ENCODE results near the gene NT5DC3. TPM values are rescaled to one million over a fixed set of nuclear protein-coding genes. Genes with fewer than 3 reads are reported as not detected.

The NT5DC3 gene
- total RNA-seq, 1 donor from 2014 or later: 3.3 TPM

DNA sequence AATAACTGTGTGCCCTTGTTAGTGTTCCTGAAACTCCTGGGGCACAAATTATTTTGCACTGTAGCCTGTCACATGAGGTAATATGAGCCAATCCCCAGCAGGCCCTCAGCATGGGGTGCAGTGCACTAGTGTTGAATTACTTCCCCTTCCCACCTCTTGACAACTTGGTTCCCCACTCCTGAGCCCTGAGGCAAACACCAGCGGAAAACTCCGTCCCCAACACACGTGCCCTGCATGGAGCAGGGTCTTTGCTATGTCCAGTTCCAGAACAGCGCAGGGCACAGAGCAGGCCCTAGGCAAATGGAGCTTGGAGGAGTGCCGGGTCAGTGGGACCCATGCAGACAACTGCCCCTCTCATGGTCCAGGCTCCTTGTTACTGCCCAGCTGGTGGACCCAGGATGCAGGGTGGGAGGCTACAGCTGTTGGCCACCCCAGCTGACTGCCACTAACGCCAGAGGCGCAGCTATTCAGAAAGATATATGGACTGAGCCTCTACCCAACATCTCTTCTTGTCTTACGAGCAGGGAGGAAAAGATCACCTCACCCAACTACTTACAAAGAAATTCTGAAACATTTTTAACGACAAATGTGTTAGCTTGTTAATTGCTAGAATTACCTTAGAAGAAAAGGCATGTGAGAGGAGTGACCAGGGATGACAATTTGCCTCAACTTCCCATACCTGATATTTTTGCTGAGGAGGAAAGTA, 71.6 kb downstream of the NT5DC3 start:
- DNase-seq (no peak), ATAC-seq (no peak)
- intact Hi-C loops (cut with micrococcal nuclease): no loop called here

DNA sequence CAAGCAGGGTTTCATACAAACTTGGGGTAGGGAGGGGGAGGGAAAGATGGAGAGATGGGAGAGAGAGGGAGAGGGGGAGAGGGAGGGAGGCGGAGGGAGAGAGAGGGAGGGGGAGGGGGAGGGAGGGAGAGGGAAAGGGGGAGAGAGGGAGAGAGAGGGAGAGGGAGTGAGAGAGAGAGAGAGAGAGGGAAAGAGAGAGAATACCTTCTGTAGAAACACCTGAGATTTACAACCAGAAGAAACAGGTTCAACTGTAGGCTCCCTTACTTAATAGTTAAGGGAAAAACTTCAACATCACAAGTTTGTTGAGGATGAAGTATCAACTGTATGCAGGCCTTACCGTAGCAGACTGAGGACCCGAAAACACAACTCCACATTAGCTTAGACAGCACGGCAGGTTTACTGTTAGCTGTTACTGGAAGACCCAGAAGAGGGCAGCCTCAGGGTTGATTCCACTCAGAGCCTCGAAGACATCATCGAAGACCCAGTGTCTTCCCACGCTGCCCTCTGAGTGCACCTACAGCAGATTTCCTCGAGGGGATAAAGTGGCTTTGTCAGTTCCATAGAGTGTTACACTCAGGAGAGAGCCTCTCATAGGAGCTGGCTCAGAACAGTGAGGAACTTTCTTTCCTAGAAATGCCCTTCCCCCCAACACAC, 72.4 kb downstream of the NT5DC3 start:
- intact Hi-C loops (cut with micrococcal nuclease): no loop called here
- ATAC-seq: no peak
- no peak for DNase-seq

DNA sequence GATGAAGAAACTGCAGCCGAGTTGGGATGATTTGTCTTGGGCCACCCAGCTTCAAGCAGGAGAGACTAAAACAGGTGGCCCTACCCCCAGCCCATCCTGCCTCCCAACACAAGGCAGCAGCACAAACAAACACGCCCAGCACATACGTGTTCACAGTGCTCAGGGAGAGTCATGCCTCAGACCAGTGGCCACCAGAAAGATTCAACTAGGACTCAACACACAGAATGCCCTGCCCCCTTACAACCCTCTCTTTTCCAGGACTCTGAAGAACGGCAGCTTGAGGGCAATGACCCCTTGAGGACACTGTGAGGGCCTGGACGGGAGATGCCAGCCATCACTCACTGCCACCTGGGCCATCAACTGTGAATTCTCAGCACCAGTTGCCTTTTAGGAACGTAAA, 75.0 kb downstream of the NT5DC3 start:
- no peak for DNase-seq
- intact Hi-C loops (cut with micrococcal nuclease): no loop called here

GRCh38 chr12:103765322-103765721, 75.7 kb downstream of the NT5DC3 start:
- intact Hi-C loops (cut with micrococcal nuclease): no loop called here
- ATAC-seq: no peak
- DNase-seq: no peak

More for the DNA sequence above, 75.0 kb downstream of the NT5DC3 start:
- no peak for ATAC-seq

DNA sequence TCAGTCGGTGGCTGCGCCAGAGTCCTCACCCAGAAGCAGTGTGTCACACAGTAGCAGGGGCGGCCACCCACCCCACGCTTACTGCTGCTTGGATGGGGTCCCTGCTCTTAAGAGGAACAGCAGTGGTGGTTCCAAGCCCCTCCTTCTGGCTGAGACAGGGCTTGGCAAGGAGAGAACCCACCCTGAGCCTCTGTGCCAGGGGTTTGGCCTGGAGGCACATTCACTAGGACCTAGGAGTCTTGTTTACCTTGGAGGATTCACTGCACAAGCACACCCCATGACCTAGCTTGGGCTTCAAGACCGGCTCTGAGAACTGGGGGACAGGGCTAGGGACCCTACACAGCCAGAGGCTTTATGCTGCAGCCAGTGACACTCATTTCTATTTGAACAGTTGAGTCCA, 78.6 kb downstream of the NT5DC3 start:
- ATAC-seq (no peak), DNase-seq (no peak)
- intact Hi-C loops (cut with micrococcal nuclease): no loop called here

DNA sequence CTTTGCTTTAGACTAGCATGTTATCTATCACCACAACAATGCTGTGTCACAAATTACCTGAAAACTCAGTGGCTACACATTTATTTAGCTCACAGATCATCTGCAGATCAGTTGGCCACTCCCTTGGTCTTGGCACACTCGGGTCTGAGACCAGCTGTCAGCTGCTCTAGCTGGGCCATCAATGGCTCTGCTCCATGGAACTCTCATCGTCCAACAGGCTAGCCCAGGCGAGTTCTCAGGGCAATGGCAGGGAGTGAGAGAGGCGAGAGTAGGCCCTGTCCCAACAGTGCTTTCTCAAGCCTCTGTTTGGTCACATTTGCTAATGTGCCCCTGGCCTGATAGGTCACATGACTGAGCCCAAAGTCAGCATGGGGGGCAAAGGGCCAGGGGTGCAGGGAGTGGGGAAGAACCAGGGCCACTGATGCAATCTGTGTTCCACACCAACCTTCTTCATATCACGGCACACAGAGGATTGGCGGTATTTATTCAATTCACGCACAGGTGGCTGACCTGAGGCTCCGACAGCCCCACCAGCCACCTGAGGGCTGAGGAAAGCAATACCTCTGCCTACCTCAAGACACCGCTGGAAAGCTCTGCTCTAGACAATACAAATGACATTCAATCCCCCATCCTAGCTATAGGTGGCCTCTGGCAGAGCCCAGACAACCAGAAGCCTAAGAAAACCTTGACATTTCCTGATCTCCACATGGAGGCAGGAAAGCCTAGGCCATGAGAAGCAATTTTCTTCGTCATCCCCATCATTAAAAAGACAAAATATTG, 82.5 kb downstream of the NT5DC3 start:
- no peak for ATAC-seq
- no peak for DNase-seq
- intact Hi-C loops (cut with micrococcal nuclease): no loop called here

DNA sequence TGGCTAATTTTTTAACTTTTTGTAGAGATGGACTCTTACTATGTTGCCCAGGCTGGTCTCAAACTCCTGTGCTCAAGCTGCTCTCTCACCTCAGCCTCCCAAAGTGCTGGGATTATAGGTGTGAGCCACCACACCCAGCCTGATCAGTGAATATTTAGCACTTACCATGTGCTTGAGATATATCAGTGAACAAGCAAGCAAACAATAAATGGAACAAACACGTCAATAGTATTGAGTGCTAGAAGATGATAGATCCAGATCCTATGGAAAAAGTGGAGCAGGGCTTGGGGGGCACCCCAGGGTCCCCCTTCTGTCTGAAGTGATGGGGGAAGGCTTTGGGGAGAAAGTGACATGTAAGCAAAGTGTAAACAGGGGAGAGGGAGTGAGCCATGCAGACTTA, 83.8 kb downstream of the NT5DC3 start:
- no peak for ATAC-seq
- DNase-seq: no peak
- intact Hi-C loops (cut with micrococcal nuclease): no loop called here

DNA sequence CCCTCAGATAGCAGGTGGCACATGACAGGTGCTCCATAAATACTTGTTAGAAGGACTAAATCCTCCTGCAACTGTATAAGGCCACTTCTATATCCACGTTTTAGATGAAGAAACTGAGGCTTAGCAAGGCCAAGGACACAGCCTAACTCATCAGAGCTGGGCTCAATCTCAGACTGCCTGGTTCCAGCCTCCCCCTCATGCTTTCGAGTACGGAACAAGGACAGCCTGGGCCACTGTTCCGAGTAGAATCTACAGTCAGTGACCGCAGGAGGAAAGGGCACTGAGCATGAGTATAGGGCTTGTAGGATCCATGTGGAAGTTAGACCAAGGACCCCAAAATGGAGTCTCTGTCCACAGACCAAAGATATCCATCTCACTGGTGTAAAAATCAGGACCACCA, 84.6 kb downstream of the NT5DC3 start:
- ATAC-seq: no peak
- no peak for DNase-seq
- intact Hi-C loops (cut with micrococcal nuclease): no loop called here

DNA sequence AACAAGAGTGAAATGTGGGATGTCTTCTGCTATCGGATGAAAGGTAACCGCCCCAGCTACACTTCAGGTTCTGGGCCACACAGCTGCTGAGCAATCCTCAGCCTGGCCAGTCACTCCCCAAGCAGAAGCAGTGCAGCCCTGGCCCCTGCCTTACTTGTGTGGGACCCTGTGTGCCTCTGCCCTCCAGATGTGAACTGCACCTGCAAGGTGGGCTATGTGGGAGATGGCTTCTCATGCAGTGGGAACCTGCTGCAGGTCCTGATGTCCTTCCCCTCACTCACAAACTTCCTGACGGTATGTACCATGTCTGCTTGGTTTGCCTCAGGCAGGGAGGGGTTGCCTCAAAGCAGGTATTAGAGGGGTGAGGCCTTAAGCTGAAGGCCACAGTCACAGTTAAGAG, 85.6 kb downstream of the NT5DC3 start:
- intact Hi-C loops (cut with micrococcal nuclease): no loop called here
- ATAC-seq (no peak), DNase-seq (no peak)

DNA sequence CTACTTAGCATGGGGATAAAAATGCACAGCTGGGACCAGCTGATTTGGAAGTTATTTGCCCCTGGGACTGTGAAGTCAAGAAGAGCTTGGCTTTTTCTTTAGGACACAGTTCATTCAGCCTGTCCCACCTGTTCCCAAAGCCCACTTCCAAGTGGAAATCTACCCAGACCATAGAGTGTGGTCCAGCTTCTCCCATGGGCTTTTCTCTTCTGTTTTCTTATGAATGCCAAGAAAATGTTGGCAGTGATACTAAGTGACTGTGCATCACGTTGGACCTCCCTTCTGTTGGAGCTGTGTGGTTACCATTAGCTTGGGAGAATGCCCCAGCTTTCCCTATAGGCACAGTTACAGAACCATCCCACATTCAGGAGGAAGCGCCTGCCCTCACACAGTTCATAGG, 89.4 kb downstream of the NT5DC3 start:
- ATAC-seq (peak; percentile 78), DNase-seq (no peak)
- intact Hi-C loops (cut with micrococcal nuclease): no loop called here

DNA sequence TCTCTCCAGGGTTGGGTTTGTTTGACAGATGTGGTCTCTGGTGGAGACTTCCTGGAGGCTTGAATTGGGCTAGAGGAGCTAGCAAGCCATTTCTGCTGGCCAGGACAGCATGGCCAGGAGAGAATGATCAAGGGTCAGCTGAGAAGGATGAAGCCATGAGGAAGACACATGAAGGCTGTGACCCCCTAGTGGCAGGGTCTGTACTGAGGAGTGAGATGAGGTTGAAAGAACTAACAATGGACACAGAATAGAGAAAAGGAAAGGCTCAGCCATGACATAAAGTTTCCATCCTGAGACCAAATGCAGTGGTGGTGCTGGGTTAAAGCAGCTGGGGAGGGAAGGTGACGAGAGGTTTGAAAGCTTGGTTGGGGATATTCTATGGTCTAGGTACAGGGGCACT, 89.9 kb downstream of the NT5DC3 start:
- DNase-seq (no peak), ATAC-seq (peak; percentile 30)
- intact Hi-C loops (cut with micrococcal nuclease): no loop called here

DNA sequence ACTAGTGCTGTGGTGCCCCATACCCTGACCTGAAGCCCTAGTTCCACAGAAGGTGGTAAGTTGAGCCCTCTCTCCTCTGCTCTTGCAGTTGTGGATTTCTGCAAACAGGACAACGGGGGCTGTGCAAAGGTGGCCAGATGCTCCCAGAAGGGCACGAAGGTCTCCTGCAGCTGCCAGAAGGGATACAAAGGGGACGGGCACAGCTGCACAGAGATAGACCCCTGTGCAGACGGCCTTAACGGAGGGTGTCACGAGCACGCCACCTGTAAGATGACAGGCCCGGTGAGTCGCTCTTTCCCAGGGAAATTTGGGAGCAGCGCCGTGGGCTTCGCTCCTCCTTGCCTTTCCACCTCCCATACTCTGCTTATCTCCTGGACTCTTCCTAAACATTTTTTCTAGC, 92.2 kb downstream of the NT5DC3 start:
- DNase-seq: no peak
- intact Hi-C loops (cut with micrococcal nuclease): no loop called here
- no peak for ATAC-seq

GRCh38 chr12:103748002-103748401, 93.0 kb downstream of the NT5DC3 start:
- no peak for ATAC-seq
- no peak for DNase-seq
- intact Hi-C loops (cut with micrococcal nuclease): no loop called here

GRCh38 chr12:103745962-103746361, 95.1 kb downstream of the NT5DC3 start:
- intact Hi-C loops (cut with micrococcal nuclease): no loop called here
- ATAC-seq: peak; percentile 44
- DNase-seq: no peak

DNA sequence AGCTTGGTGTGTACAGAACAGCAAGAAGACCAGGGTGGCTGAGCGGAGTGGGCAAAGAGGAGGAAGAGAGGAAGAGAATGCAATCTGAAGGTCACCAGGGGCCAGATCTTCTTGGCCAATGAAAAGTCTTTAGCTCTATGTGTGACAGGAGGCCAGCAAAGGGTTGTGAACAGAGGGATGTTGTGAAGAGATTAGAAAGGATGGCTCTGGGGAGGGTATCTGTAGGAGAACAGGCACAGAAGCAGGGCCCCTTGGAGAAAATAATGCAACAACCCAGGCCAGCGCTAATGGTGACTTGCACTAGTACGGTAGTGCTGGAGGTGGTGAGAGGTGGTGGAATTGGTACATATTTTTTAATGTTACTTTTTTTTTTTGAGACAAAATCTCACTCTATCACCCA, 97.2 kb downstream of the NT5DC3 start:
- intact Hi-C loops (cut with micrococcal nuclease): no loop called here
- ATAC-seq (no peak), DNase-seq (no peak)

DNA sequence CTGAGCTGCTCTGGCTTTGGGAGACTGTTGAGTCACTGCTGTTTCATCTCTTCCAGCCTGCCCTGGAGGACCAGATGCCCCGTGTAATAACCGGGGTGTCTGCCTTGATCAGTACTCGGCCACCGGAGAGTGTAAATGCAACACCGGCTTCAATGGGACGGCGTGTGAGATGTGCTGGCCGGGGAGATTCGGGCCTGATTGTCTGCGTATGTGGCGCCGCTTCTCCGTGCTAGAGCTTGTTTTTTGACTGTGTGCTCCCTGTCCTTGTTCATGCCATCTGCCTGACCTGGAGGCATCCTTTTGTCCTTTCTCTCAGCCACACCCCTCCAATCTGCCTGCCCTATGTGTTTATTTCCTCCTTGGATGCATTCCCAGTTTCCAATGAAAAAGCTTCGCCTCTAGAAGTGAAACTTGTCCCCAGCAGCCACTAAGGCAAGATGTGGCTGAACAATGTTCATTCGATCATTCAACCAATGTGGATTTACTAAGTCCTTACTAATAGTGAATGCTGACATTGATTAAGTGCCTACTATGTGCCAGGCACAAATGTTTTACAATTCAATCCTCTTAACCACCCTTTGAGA, 98.6 kb downstream of the NT5DC3 start:
- DNase-seq (peak; percentile 36), ATAC-seq (peak; percentile 78)
- intact Hi-C loops (cut with micrococcal nuclease): no loop called here

DNA sequence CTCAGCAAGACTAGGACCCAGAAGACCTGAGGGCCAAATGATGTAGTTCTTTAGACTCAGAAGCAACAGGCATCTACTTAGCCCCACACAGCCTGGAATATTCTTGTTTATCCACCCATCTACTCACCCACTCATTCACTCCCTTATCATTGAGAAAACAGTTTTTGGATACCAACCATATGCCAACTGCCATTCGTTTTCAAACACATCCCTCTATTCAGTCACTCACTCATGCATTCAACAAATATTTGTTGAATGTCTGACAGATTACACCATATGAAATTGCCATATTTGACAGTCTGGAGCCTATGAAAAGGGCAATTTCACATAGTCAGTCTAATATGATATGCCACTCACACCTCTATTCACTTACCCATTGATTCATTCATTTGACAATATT, 103.2 kb downstream of the NT5DC3 start:
- ATAC-seq (no peak), DNase-seq (no peak)
- intact Hi-C loops (cut with micrococcal nuclease): no loop called here

DNA sequence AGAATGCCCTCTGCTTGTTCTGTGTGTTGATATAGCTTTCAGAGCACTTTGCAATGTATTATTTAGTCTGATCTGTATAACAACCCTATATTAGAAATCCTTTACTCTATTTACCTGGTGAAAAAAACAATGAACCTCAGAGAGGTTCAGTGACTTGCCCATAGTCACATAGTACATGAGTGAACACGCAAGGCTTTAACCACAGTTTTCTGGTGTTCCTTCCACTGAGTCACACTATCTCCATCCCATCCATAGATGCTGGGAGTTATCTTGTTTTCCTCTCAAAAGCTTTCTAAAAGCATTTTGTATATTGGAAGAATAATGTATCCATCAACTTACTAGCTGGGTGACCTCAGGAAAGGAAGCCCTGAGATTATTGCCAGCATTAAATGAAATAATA, 104.5 kb downstream of the NT5DC3 start:
- intact Hi-C loops (cut with micrococcal nuclease): no loop called here
- ATAC-seq (no peak), DNase-seq (no peak)

GRCh38 chr12:103735291-103735690, 105.7 kb downstream of the NT5DC3 start:
- DNase-seq: no peak
- no peak for ATAC-seq
- intact Hi-C loops (cut with micrococcal nuclease): no loop called here

DNA sequence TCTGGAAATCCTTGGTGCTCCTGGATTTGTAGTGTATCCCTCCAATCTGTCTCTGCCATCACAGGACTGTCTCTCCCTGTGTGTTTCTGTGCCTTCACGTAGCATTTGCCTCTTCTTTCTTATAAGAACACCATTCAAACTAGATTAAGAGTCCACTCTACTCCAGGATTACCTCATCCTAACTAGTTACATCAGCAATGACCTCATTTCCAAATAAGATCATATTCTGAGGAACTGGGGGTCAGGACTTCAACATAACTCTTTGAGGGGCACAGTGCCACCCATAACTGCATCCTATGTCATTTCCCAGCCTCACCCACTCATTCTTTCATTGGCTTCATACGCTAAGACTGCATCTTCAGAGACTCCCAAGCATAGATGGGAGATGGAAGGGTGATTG, 106.2 kb downstream of the NT5DC3 start:
- ATAC-seq (no peak), DNase-seq (no peak)
- intact Hi-C loops (cut with micrococcal nuclease): no loop called here

Measured in left ventricle myocardium superior (tissue), 1 donor.